ENCODE results near the gene ISM2. TPM values are rescaled to one million over a fixed set of nuclear protein-coding genes. Genes with fewer than 3 reads are reported as not detected.

The ISM2 gene
- total RNA-seq, 1 experiment from 2014 or later: 2.6 TPM

DNA sequence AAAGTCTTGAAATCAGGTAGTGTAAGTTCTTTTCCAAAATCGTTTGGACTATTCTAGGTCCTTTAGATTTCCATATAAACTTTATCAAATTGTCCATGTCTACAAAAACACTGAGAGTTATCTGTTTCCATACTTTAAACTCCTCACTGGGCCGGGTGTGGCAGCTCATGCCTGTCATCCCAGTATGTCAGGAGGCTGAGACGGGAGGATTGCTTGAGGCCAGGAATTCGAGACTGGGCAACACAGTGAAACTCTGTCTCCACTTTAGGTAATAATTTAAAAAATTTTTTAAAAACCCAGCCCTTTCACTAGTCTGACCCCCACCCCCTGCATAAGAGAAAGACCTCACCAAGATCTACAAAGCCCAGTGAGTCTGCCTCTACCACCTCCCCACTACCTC, 6.4 kb upstream of the ISM2 start:
- no peak overlapping the region for H3K27ac ChIP-seq (ENCODE audit: low read length)
- no TSS peak for BruUV-seq (replicated peaks)
- no peaks in the 10 kb centered on the region for H3K9me3 ChIP-seq (ENCODE audit: control insufficient read depth, insufficient read depth, low read depth, low read length)
- no peaks in the 10 kb centered on the region for H3K27me3 ChIP-seq (ENCODE audit: control insufficient read depth, insufficient read depth, low read length)
- no peak overlapping the region for H3K4me3 ChIP-seq (ENCODE audit: low read depth in 2 of 2, low read length in 2 of 2)
- intact Hi-C loops (cut with micrococcal nuclease; ENCODE audit: unreplicated experiment) (no loop called here), in situ Hi-C loops (cut with HindIII; ENCODE audit: low pct_unique_long_range_greater_than_20kb, low sequenced_read_pairs) (no loop called here)
- H3K4me1 ChIP-seq (ENCODE audit: control insufficient read depth, insufficient read depth, low read length): no peaks in the 10 kb centered on the region
- no peaks in the 10 kb centered on the region for H3K36me3 ChIP-seq (ENCODE audit: control insufficient read depth, insufficient read depth, low read length)
- CTCF ChIA-PET: interaction anchor here (0.6 kb wide), 1 partner anchor 24 kb away, joined by 3 read pairs; no protein-coding TSS in a partner anchor
- POLR2A ChIA-PET: no interaction called here
- TF ChIP-seq TCF7L2 (IDR thresholded peaks at IDR 0.05; ENCODE audit: low read depth, low read length): no peak
- TF ChIP-seq, protein P1, sequence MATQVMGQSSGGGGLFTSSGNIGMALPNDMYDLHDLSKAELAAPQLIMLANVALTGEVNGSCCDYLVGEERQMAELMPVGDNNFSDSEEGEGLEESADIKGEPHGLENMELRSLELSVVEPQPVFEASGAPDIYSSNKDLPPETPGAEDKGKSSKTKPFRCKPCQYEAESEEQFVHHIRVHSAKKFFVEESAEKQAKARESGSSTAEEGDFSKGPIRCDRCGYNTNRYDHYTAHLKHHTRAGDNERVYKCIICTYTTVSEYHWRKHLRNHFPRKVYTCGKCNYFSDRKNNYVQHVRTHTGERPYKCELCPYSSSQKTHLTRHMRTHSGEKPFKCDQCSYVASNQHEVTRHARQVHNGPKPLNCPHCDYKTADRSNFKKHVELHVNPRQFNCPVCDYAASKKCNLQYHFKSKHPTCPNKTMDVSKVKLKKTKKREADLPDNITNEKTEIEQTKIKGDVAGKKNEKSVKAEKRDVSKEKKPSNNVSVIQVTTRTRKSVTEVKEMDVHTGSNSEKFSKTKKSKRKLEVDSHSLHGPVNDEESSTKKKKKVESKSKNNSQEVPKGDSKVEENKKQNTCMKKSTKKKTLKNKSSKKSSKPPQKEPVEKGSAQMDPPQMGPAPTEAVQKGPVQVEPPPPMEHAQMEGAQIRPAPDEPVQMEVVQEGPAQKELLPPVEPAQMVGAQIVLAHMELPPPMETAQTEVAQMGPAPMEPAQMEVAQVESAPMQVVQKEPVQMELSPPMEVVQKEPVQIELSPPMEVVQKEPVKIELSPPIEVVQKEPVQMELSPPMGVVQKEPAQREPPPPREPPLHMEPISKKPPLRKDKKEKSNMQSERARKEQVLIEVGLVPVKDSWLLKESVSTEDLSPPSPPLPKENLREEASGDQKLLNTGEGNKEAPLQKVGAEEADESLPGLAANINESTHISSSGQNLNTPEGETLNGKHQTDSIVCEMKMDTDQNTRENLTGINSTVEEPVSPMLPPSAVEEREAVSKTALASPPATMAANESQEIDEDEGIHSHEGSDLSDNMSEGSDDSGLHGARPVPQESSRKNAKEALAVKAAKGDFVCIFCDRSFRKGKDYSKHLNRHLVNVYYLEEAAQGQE (IDR thresholded peaks at IDR 0.05; ENCODE audit: insufficient read depth in 1 of 2, low read depth in 2 of 2, low read length in 1 of 2): no peak
- no peak for TF ChIP-seq POLR2AphosphoS5 (IDR thresholded peaks at IDR 0.05; ENCODE audit: low read depth, low read length)
- TF ChIP-seq SIN3A (IDR thresholded peaks at IDR 0.05; ENCODE audit: borderline replicate concordance, insufficient read depth, low read depth, low read length): no peak
- TF ChIP-seq, protein P2, sequence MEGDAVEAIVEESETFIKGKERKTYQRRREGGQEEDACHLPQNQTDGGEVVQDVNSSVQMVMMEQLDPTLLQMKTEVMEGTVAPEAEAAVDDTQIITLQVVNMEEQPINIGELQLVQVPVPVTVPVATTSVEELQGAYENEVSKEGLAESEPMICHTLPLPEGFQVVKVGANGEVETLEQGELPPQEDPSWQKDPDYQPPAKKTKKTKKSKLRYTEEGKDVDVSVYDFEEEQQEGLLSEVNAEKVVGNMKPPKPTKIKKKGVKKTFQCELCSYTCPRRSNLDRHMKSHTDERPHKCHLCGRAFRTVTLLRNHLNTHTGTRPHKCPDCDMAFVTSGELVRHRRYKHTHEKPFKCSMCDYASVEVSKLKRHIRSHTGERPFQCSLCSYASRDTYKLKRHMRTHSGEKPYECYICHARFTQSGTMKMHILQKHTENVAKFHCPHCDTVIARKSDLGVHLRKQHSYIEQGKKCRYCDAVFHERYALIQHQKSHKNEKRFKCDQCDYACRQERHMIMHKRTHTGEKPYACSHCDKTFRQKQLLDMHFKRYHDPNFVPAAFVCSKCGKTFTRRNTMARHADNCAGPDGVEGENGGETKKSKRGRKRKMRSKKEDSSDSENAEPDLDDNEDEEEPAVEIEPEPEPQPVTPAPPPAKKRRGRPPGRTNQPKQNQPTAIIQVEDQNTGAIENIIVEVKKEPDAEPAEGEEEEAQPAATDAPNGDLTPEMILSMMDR (IDR thresholded peaks at IDR 0.05): no peak
- ATAC-seq (no peak), DNase-seq (ENCODE audit: low read depth, low spot score) (no peak)

DNA sequence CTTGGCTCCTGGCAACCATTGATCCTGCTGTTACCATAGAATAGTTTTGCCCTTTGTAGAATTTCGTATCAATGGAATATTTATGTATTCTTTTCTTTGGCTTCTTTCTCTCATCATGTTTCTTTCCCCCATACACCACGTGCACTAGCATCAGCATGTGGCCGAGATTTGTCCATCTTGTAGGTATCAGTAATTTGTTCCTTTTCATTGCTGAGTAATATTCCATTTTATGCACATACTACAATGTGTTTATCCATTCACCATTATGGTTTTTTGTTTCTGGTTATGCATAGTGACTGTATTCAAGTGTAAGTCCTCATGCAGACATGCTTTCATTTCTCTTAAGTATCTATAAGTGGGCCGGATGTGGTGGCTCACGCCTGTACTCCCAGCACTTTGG, 4.5 kb upstream of the ISM2 start:
- ChIA-PET CTCF (no interaction called here), POLR2A (no interaction called here)
- DNase-seq (ENCODE audit: low read depth, low spot score) (no peak), ATAC-seq (no peak)
- no peak overlapping the region for H3K27ac ChIP-seq (ENCODE audit: low read length)
- no peaks in the 10 kb centered on the region for H3K36me3 ChIP-seq (ENCODE audit: control insufficient read depth, insufficient read depth, low read length)
- intact Hi-C loops (cut with micrococcal nuclease; ENCODE audit: unreplicated experiment) (no loop called here), in situ Hi-C loops (cut with HindIII; ENCODE audit: low pct_unique_long_range_greater_than_20kb, low sequenced_read_pairs) (no loop called here)
- BruUV-seq (replicated peaks): no TSS peak
- no peaks in the 10 kb centered on the region for H3K4me1 ChIP-seq (ENCODE audit: control insufficient read depth, insufficient read depth, low read length)
- no peaks in the 10 kb centered on the region for H3K9me3 ChIP-seq (ENCODE audit: control insufficient read depth, insufficient read depth, low read depth, low read length)
- TF ChIP-seq TCF7L2 (IDR thresholded peaks at IDR 0.05; ENCODE audit: low read depth, low read length) (no peak), POLR2AphosphoS5 (IDR thresholded peaks at IDR 0.05; ENCODE audit: low read depth, low read length) (no peak), SIN3A (IDR thresholded peaks at IDR 0.05; ENCODE audit: borderline replicate concordance, insufficient read depth, low read depth, low read length) (no peak)
- TF ChIP-seq, protein P1 (IDR thresholded peaks at IDR 0.05; ENCODE audit: insufficient read depth in 1 of 2, low read depth in 2 of 2, low read length in 1 of 2): no peak
- TF ChIP-seq, protein P2 (IDR thresholded peaks at IDR 0.05): no peak
- no peaks in the 10 kb centered on the region for H3K27me3 ChIP-seq (ENCODE audit: control insufficient read depth, insufficient read depth, low read length)
- no peak overlapping the region for H3K4me3 ChIP-seq (ENCODE audit: low read depth in 2 of 2, low read length in 2 of 2)
